RWPE1 (cell line): ENCODE results near the gene BICC1.

Experiments used
- CTCF ChIA-PET: fragments of 350-600 bp; sonication (Branson Sonifier 250); formaldehyde crosslinking; extraction: SDS; loops from one replicate; lab custom pipeline; 2021; lab: Yijun Ruan, JAX
- POLR2A ChIA-PET: fragments of 400-600 bp; formaldehyde crosslinking; extraction: SDS; loops from one replicate; lab custom pipeline; 2020; ENCODE audit warnings: antibody characterized with exemption; ENCODE audit not compliant: low non-redundant PET; lab: Yijun Ruan, JAX
- DNase-seq: peaks from one replicate; pipeline ENCODE4 v3.0.0; 2012; ENCODE audit warnings: low spot score
- H3K27ac ChIP-seq: fragments of 450-650 bp; 2 replicates; pipeline ENCODE4 v1.5.1; 2017
- CTCF ChIP-seq: fragments of 450-650 bp; conservative IDR thresholded peaks from 2 replicates; pipeline ENCODE4 v1.5.1; 2017; ENCODE audit warnings: low read depth, mild to moderate bottlenecking

The BICC1 gene

GRCh38 chr10:58621379-58622077, 108.9 kb downstream of the BICC1 start:
- CTCF ChIA-PET: no interaction called here
- H3K27ac ChIP-seq: no peak overlapping the region
- no peak for DNase-seq
- no peak for TF ChIP-seq CTCF
- POLR2A ChIA-PET: no interaction called here

GRCh38 chr10:58622246-58622645, 109.6 kb downstream of the BICC1 start:
- DNase-seq: no peak
- ChIA-PET CTCF (interaction anchor here (1.6 kb wide), 1 partner anchor 91 kb away, joined by 10 read pairs; no protein-coding TSS in a partner anchor), POLR2A (no interaction called here)
- TF ChIP-seq CTCF: no peak
- H3K27ac ChIP-seq: no peak overlapping the region

- TF ChIP-seq CTCF: no peak
- POLR2A ChIA-PET: no interaction called here
- H3K27ac ChIP-seq: no peak overlapping the region
- DNase-seq: peak; percentile 15
- CTCF ChIA-PET: no interaction called here
Observed at GRCh38 chr10:58625070-58625469, 112.4 kb downstream of the BICC1 start.

GRCh38 chr10:58627392-58627791, 114.7 kb downstream of the BICC1 start:
- DNase-seq: no peak
- H3K27ac ChIP-seq: no peak overlapping the region
- ChIA-PET CTCF (interaction anchor here (0.6 kb wide), 1 partner anchor 1581 kb away, joined by 3 read pairs; no protein-coding TSS in a partner anchor), POLR2A (no interaction called here)
- TF ChIP-seq CTCF: no peak

GRCh38 chr10:58631715-58632114, 119.0 kb downstream of the BICC1 start:
- ChIA-PET POLR2A (no interaction called here), CTCF (no interaction called here)
- H3K27ac ChIP-seq: no peak overlapping the region
- TF ChIP-seq CTCF: no peak
- DNase-seq: no peak

GRCh38 chr10:58632216-58632615, 119.5 kb downstream of the BICC1 start:
- no peak for TF ChIP-seq CTCF
- ChIA-PET POLR2A (no interaction called here), CTCF (no interaction called here)
- no peak overlapping the region for H3K27ac ChIP-seq
- DNase-seq: no peak
